ENCODE data around the gene RPL18.

RPL18 gene

DNA sequence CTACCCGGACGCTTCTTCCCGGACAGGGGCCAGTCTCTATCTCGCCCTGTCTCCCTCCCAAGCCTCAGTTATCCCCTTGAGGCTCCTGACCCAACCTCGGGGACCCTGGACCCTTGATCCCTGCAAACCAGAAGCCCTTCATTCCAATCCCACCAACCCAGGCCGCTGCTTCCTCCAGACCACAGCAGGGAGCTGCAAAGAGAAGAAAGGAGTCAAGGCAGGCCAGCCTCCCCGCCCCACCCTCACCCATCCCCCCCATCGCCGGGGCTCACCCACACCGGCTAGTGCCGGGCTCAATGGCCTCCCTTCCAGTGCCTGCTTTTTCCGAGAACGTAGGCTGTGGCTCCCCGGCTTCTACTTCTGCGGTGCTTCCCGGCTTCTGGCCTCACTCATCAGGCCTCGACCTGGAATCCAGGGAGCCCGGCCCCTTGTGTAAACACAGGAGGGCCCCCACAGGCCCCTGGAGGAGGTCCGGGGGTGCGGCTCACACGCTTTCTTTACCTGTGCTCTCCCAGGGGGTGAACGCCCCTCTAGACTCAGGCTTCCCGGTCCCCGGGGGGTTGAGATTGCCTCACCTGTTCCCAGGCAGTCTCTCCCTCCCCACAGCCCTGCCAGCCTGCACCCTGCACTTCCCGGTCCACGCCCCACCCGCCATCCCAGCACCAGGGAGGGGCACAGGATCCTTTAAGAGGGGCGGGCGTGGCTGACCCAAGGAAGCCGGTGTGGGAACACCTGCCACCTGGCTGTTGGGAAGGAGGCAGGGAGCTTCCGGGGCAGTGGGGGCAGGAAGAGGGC, 4.3 kb downstream of the RPL18 start, which contains the start of gene FAM83E:
FAM83E (minus strand) TSS at position 641 of the 795 bp plus-strand sequence. CDS start 1,704 bp downstream, outside the sequence.
- Histone ChIP-seq H3K9ac (ENCODE audit: low read depth, low read length) (peak within 1 kb of the TSS; percentile 90), H3K4me1 (ENCODE audit: control insufficient read depth, insufficient read depth, low read length) (peaks cover 22% of the 10 kb centered on the region), H3K36me3 (ENCODE audit: control insufficient read depth, insufficient read depth, low read length) (peaks cover 41% of the 10 kb centered on the region), H3K27me3 (ENCODE audit: control insufficient read depth, insufficient read depth, low read length) (no peaks in the 10 kb centered on the region), H3K9me3 (ENCODE audit: control insufficient read depth, insufficient read depth, low read length) (no peaks in the 10 kb centered on the region), H3K4me3 (ENCODE audit: low read depth, low read length) (peak within 1 kb of the TSS; percentile 27)

GRCh38 chr19:48613852-48614435, 5.0 kb downstream of the RPL18 start:
- Histone ChIP-seq H3K9me3 (ENCODE audit: control insufficient read depth, insufficient read depth, low read length) (no peaks in the 10 kb centered on the region), H3K36me3 (ENCODE audit: control insufficient read depth, insufficient read depth, low read length) (peaks cover 41% of the 10 kb centered on the region), H3K9ac (ENCODE audit: low read depth, low read length) (peak overlapping the region; percentile 90), H3K4me1 (ENCODE audit: control insufficient read depth, insufficient read depth, low read length) (peaks cover 22% of the 10 kb centered on the region), H3K4me3 (ENCODE audit: low read depth, low read length) (peak overlapping the region; percentile 27), H3K27me3 (ENCODE audit: control insufficient read depth, insufficient read depth, low read length) (no peaks in the 10 kb centered on the region)

GRCh38 chr19:48613024-48613851, 5.7 kb downstream of the RPL18 start:
- Histone ChIP-seq H3K4me3 (ENCODE audit: low read depth, low read length) (no peak overlapping the region), H3K36me3 (ENCODE audit: control insufficient read depth, insufficient read depth, low read length) (peaks cover 37% of the 10 kb centered on the region), H3K9me3 (ENCODE audit: control insufficient read depth, insufficient read depth, low read length) (no peaks in the 10 kb centered on the region), H3K4me1 (ENCODE audit: control insufficient read depth, insufficient read depth, low read length) (peaks cover 22% of the 10 kb centered on the region), H3K27me3 (ENCODE audit: control insufficient read depth, insufficient read depth, low read length) (no peaks in the 10 kb centered on the region), H3K9ac (ENCODE audit: low read depth, low read length) (peak overlapping the region; percentile 90)

GRCh38 chr19:48611872-48612271, 7.1 kb downstream of the RPL18 start:
- H3K4me1 ChIP-seq (ENCODE audit: control insufficient read depth, insufficient read depth, low read length), result peaks cover 15% of the 10 kb centered on the region
- peaks cover 30% of the 10 kb centered on the region for H3K36me3 ChIP-seq (ENCODE audit: control insufficient read depth, insufficient read depth, low read length)
- no peak overlapping the region for H3K4me3 ChIP-seq (ENCODE audit: low read depth, low read length)
- H3K27me3 ChIP-seq (ENCODE audit: control insufficient read depth, insufficient read depth, low read length), result no peaks in the 10 kb centered on the region
- H3K9me3 ChIP-seq (ENCODE audit: control insufficient read depth, insufficient read depth, low read length), result no peaks in the 10 kb centered on the region
- no peak overlapping the region for H3K9ac ChIP-seq (ENCODE audit: low read depth, low read length)

DNA sequence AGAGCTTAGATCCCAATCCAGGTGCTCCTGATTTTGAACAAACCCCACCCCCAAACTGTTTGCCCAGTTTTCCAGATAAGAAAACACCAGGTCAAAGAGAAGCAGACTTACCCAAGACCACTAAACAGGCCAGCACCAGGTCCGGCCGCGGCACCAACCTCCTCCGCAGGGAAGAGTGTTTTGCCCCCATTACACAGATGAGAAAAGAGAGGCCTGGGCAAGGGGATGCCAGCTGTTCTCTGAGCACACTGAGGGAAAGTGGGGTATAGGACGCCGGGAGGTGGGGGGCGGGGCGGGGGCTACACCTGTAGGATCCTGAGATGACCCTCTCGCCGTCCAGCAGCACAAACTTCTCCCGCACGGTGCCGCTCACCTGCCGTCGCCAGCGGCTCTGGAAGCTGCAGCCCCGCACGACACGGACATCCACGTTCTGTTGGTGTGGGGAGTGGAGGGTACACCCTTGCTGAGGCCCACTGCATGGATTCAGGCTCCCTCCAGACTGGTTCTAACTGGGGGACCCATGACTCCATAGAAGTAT, 9.3 kb downstream of the RPL18 start:
- H3K9ac ChIP-seq (ENCODE audit: low read depth, low read length), result no peak overlapping the region

DNA sequence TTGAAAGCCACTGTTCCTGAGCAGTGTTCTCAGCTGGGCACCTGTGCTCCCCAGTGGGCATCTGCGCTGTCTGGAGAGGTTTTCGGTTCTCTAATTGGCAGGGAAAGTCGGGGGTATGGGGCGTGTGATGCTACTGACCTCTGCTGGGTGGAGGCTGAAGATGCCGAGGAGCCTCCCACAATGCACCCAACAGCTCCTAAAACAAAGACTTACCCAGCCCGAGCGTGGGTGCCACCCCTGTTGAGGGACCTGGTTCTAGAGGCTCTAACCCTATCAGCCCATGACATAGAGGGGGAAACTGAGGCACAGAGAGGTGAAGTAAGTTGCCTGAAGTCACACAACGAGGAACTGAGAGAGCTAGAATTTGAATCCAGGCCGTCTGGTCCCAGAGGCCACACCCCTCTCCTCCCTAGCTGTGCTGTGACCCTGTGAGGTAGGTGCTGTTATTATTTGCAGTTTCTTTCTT, 10.1 kb downstream of the RPL18 start:
- Histone ChIP-seq H3K36me3 (ENCODE audit: control insufficient read depth, insufficient read depth, low read length) (peaks cover 10% of the 10 kb centered on the region), H3K9ac (ENCODE audit: low read depth, low read length) (no peak overlapping the region), H3K4me1 (ENCODE audit: control insufficient read depth, insufficient read depth, low read length) (peaks cover 5% of the 10 kb centered on the region), H3K27me3 (ENCODE audit: control insufficient read depth, insufficient read depth, low read length) (no peaks in the 10 kb centered on the region), H3K4me3 (ENCODE audit: low read depth, low read length) (no peak overlapping the region), H3K9me3 (ENCODE audit: control insufficient read depth, insufficient read depth, low read length) (no peaks in the 10 kb centered on the region)

More for the DNA sequence above, 9.3 kb downstream of the RPL18 start:
- H3K4me1 ChIP-seq (ENCODE audit: control insufficient read depth, insufficient read depth, low read length), result peaks cover 10% of the 10 kb centered on the region
- no peaks in the 10 kb centered on the region for H3K9me3 ChIP-seq (ENCODE audit: control insufficient read depth, insufficient read depth, low read length)
- peaks cover 10% of the 10 kb centered on the region for H3K36me3 ChIP-seq (ENCODE audit: control insufficient read depth, insufficient read depth, low read length)
- H3K4me3 ChIP-seq (ENCODE audit: low read depth, low read length), result no peak overlapping the region
- H3K27me3 ChIP-seq (ENCODE audit: control insufficient read depth, insufficient read depth, low read length), result no peaks in the 10 kb centered on the region

DNA sequence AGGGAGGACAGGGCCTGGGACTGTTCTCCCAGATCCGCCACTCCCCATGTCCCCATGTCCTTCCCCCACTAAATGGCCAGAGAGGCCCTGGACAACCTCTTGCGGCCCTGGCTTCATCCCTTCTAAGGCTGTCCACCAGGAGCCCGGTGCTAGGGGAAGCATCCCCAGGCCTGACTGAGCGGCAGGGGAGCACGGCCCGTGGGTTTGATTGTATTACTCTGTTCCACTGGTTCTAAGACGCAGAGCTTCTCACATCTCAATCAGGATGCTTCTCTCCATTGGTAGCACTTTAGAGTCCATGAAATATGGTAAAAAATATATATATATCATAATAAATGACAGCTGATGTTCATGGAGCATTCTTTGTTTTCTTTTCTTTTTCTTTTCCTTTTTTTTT, 11.6 kb downstream of the RPL18 start:
- Histone ChIP-seq H3K9ac (ENCODE audit: low read depth, low read length) (no peak overlapping the region), H3K36me3 (ENCODE audit: control insufficient read depth, insufficient read depth, low read length) (peaks cover 3% of the 10 kb centered on the region), H3K27me3 (ENCODE audit: control insufficient read depth, insufficient read depth, low read length) (no peaks in the 10 kb centered on the region), H3K4me1 (ENCODE audit: control insufficient read depth, insufficient read depth, low read length) (no peaks in the 10 kb centered on the region), H3K4me3 (ENCODE audit: low read depth, low read length) (no peak overlapping the region), H3K9me3 (ENCODE audit: control insufficient read depth, insufficient read depth, low read length) (no peaks in the 10 kb centered on the region)

DNA sequence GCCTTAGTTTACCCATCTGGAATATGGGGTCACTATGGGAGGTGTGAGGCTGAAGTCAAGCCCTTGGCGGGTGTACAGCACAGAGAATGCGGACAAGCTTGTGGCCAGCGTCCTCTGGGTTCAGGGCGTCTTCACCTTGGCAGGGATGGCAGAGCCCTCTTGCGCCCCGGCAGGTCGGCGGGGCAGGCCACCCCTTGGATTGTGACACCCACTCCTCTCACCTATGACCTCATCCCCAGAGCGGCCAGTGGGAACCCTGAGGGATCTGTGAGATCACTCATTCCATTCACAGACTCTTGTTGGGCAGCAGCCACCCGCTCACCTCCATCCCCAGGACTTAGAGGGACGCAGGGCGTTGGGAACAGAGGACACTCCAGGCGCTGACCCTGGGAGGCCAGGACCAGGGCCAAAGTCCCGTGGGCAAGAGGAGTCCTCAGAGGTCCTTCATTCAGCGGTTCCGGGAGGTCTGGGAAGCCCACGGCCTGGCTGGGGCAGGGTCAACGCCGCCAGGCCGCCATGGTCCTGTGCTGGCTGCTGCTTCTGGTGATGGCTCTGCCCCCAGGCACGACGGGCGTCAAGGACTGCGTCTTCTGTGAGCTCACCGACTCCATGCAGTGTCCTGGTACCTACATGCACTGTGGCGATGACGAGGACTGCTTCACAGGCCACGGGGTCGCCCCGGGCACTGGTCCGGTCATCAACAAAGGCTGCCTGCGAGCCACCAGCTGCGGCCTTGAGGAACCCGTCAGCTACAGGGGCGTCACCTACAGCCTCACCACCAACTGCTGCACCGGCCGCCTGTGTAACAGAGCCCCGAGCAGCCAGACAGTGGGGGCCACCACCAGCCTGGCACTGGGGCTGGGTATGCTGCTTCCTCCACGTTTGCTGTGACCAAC, 12.3 kb downstream of the RPL18 start, which contains the start of gene SPACA4:
SPACA4 (plus strand) TSS at position 280 of the 896 bp plus-strand sequence; CDS start at position 517, 237 bp downstream.
- no peaks in the 10 kb centered on the region for H3K9me3 ChIP-seq (ENCODE audit: control insufficient read depth, insufficient read depth, low read length)
- H3K4me3 ChIP-seq (ENCODE audit: low read depth, low read length), result no peak within 1 kb of the TSS
- no peaks in the 10 kb centered on the region for H3K4me1 ChIP-seq (ENCODE audit: control insufficient read depth, insufficient read depth, low read length)
- peaks cover under 1% of the 10 kb centered on the region for H3K36me3 ChIP-seq (ENCODE audit: control insufficient read depth, insufficient read depth, low read length)
- H3K9ac ChIP-seq (ENCODE audit: low read depth, low read length), result no peak within 1 kb of the TSS
- no peaks in the 10 kb centered on the region for H3K27me3 ChIP-seq (ENCODE audit: control insufficient read depth, insufficient read depth, low read length)

DNA sequence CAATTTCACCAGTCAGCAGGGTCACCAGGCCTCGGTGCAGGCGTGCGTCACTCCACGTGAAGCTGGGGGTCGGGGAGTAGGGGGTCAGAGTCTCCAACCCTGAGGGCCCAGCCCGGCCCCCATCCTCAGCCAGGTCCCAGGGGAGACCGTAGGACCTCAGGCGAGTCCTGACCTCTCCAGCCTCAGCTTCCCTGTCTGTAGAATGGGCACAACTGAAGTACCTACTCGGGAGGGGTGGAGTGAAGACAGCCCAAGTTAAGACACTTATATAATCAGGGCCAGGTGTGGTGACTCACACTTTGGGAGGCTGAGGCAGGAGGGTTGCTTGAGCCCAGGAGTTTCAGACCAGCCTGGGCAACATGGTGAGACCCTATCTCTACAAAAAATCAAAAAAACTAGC, 15.1 kb downstream of the RPL18 start:
- H3K36me3 ChIP-seq (ENCODE audit: control insufficient read depth, insufficient read depth, low read length), result peaks cover 4% of the 10 kb centered on the region
- no peak overlapping the region for H3K4me3 ChIP-seq (ENCODE audit: low read depth, low read length)
- no peaks in the 10 kb centered on the region for H3K27me3 ChIP-seq (ENCODE audit: control insufficient read depth, insufficient read depth, low read length)
- H3K9ac ChIP-seq (ENCODE audit: low read depth, low read length), result no peak overlapping the region
- H3K9me3 ChIP-seq (ENCODE audit: control insufficient read depth, insufficient read depth, low read length), result no peaks in the 10 kb centered on the region
- H3K4me1 ChIP-seq (ENCODE audit: control insufficient read depth, insufficient read depth, low read length), result no peaks in the 10 kb centered on the region

DNA sequence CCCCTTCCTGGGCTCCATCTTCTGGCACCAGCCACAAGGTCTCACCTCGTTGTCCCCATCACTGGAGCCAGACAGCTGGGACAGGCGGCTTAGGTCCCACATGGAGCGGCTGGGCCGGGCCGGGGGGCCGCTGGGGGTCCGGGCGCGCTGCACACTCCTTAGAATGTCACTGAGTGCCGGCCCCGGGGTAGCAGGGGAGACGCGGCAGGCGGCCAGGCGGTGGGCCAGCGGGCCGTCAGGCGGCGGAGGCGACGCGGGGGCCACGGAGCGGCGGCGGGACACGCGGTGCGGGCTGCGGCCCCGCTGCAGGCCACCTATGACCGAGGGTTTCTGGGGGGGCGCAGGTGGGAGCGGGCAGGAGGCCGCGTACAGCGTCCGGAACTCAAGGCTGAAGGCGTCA, 15.5 kb downstream of the RPL18 start:
- peaks cover 4% of the 10 kb centered on the region for H3K36me3 ChIP-seq (ENCODE audit: control insufficient read depth, insufficient read depth, low read length)
- H3K27me3 ChIP-seq (ENCODE audit: control insufficient read depth, insufficient read depth, low read length), result no peaks in the 10 kb centered on the region
- H3K9me3 ChIP-seq (ENCODE audit: control insufficient read depth, insufficient read depth, low read length), result no peaks in the 10 kb centered on the region
- no peaks in the 10 kb centered on the region for H3K4me1 ChIP-seq (ENCODE audit: control insufficient read depth, insufficient read depth, low read length)
- H3K4me3 ChIP-seq (ENCODE audit: low read depth, low read length), result no peak overlapping the region
- no peak overlapping the region for H3K9ac ChIP-seq (ENCODE audit: low read depth, low read length)

Measured in iPS-15b (cell line).